Measurements from ENCODE around the gene MYO1B. TPM values are rescaled to one million over a fixed set of nuclear protein-coding genes. Genes with fewer than 3 reads are reported as not detected.

Gene MYO1B
- total RNA-seq, 6 experiments from 2014 or later, result 214 to 254 (median 236) TPM

DNA sequence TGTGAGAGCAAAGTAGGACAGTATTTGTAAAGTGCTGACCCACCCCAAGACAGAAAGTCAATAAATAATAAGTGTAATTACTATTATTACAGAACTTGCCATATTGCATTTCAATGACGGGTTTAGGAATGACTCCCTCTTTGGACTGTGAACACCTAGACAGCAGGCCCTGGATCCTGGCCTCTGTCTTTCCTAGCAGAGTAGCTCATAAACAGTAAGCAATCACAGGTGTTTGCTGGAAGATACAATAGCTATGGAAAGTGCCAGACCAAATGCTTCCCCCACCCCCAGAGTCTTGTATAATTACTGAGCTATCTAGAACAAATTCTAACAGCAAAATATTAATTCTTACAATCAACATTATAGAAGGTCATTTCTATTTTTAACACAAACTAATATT, 20.1 kb upstream of the MYO1B start:
- Mint-ChIP-seq H3K4me3 (no peak overlapping the region), H3K27me3 (ENCODE audit: insufficient read depth) (no peaks in the 10 kb centered on the region; the same call in 1 of the 2 replicates), H3K9me3 (no peaks in the 10 kb centered on the region), H3K4me1 (ENCODE audit: low read depth) (peaks cover 34% of the 10 kb centered on the region), H3K36me3 (ENCODE audit: low read depth) (peaks cover 4% of the 10 kb centered on the region; the same call in 1 of the 2 replicates), H3K27ac (no peak overlapping the region)
- DNase-seq, result no peak
- TF ChIP-seq, protein P1, sequence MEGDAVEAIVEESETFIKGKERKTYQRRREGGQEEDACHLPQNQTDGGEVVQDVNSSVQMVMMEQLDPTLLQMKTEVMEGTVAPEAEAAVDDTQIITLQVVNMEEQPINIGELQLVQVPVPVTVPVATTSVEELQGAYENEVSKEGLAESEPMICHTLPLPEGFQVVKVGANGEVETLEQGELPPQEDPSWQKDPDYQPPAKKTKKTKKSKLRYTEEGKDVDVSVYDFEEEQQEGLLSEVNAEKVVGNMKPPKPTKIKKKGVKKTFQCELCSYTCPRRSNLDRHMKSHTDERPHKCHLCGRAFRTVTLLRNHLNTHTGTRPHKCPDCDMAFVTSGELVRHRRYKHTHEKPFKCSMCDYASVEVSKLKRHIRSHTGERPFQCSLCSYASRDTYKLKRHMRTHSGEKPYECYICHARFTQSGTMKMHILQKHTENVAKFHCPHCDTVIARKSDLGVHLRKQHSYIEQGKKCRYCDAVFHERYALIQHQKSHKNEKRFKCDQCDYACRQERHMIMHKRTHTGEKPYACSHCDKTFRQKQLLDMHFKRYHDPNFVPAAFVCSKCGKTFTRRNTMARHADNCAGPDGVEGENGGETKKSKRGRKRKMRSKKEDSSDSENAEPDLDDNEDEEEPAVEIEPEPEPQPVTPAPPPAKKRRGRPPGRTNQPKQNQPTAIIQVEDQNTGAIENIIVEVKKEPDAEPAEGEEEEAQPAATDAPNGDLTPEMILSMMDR (IDR thresholded peaks at IDR 0.05), result no peak

- H3K27ac Mint-ChIP-seq, result no peak overlapping the region
- TF ChIP-seq, protein P1 (IDR thresholded peaks at IDR 0.05), result no peak
- H3K27me3 Mint-ChIP-seq (ENCODE audit: insufficient read depth), result no peaks in the 10 kb centered on the region; the same call in 1 of the 2 replicates
- peaks cover 4% of the 10 kb centered on the region; the same call in 1 of the 2 replicates for H3K36me3 Mint-ChIP-seq (ENCODE audit: low read depth)
- no peaks in the 10 kb centered on the region for H3K9me3 Mint-ChIP-seq
- no peak overlapping the region for H3K4me3 Mint-ChIP-seq
- H3K4me1 Mint-ChIP-seq (ENCODE audit: low read depth), result peaks cover 34% of the 10 kb centered on the region
- no peak for DNase-seq
Observed at GRCh38 chr2:191225690-191226089, 19.5 kb upstream of the MYO1B start.

- H3K4me3 Mint-ChIP-seq, result no peak overlapping the region
- no peak overlapping the region for H3K27ac Mint-ChIP-seq
- no peak for DNase-seq
- H3K4me1 Mint-ChIP-seq (ENCODE audit: low read depth), result peaks cover 35% of the 10 kb centered on the region
- H3K27me3 Mint-ChIP-seq (ENCODE audit: insufficient read depth), result no peaks in the 10 kb centered on the region; the same call in 1 of the 2 replicates
- H3K9me3 Mint-ChIP-seq, result no peaks in the 10 kb centered on the region
- peaks cover 4% of the 10 kb centered on the region; the same call in 1 of the 2 replicates for H3K36me3 Mint-ChIP-seq (ENCODE audit: low read depth)
- TF ChIP-seq, protein P1 (IDR thresholded peaks at IDR 0.05), result no peak
Observed at GRCh38 chr2:191226196-191226595, 19.0 kb upstream of the MYO1B start.

GRCh38 chr2:191228333-191228732, 16.9 kb upstream of the MYO1B start:
- Mint-ChIP-seq H3K36me3 (ENCODE audit: low read depth) (peaks cover 4% of the 10 kb centered on the region; the same call in 1 of the 2 replicates), H3K27ac (no peak overlapping the region), H3K27me3 (ENCODE audit: insufficient read depth) (no peaks in the 10 kb centered on the region; the same call in 1 of the 2 replicates), H3K9me3 (no peaks in the 10 kb centered on the region), H3K4me1 (ENCODE audit: low read depth) (peaks cover 55% of the 10 kb centered on the region), H3K4me3 (no peak overlapping the region)
- DNase-seq, result no peak
- TF ChIP-seq, protein P1 (IDR thresholded peaks at IDR 0.05), result no peak

GRCh38 chr2:191228861-191229260, 16.3 kb upstream of the MYO1B start:
- Mint-ChIP-seq H3K36me3 (ENCODE audit: low read depth) (peaks cover 4% of the 10 kb centered on the region; the same call in 1 of the 2 replicates), H3K9me3 (no peaks in the 10 kb centered on the region), H3K27ac (no peak overlapping the region; the same call in 1 of the 2 replicates), H3K4me3 (no peak overlapping the region), H3K4me1 (ENCODE audit: low read depth) (peaks cover 55% of the 10 kb centered on the region), H3K27me3 (ENCODE audit: insufficient read depth) (no peaks in the 10 kb centered on the region; the same call in 1 of the 2 replicates)
- TF ChIP-seq, protein P1 (IDR thresholded peaks at IDR 0.05), result no peak
- no peak for DNase-seq

All from HFFc6 (cell line).